Measurements from ENCODE around the gene ANKRD40. TPM values are rescaled to one million over a fixed set of nuclear protein-coding genes. Genes with fewer than 3 reads are reported as not detected.

ANKRD40 gene, protein sequence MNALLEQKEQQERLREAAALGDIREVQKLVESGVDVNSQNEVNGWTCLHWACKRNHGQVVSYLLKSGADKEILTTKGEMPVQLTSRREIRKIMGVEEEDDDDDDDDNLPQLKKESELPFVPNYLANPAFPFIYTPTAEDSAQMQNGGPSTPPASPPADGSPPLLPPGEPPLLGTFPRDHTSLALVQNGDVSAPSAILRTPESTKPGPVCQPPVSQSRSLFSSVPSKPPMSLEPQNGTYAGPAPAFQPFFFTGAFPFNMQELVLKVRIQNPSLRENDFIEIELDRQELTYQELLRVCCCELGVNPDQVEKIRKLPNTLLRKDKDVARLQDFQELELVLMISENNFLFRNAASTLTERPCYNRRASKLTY
- polyA plus RNA-seq = 1 to 10 TPM; 7.2 to 7.5 TPM

DNA sequence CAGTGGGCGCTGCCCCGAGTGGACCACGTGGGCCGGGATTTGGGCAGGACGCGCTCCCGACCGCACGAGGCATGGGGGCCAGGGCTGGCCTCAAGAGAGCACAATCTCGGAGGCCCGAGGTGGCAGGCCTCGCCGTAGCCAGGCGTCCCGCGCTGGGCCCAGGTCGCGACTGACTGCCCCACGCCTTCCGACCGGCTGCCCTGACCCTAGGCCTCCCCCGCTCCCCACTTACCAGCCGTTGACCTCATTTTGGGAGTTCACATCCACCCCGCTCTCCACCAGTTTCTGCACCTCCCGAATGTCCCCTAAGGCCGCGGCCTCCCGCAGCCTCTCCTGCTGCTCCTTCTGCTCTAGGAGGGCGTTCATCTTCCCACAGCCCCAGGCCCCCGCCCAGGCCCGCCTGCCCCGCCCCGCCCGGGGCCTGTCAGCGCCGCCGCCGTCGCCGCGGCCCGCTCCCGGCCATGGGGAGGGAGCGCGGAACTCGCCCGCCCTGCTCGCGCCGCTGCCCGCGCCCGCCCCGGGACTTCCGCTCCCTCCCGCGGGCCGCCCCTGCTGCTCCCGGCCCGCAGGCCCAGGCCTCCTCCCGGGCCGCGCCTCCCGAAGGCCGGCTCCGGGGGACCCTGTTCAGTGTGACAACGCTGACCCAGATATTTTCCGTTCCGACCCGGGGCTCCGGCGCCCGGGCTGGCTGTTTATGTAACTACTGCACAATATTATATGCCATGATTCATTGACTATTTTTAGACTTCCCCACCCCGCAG, at the start of gene ANKRD40:
Gene ANKRD40 (minus strand): TSS at position 626 of the 761 bp plus-strand sequence. CDS start 260 bp downstream, at position 366.
- H3K4me1 ChIP-seq (ENCODE audit: control insufficient read depth in 2 of 2, insufficient read depth in 2 of 2, low read length in 1 of 2) = peaks cover 0 to 4% of the 10 kb centered on the region in 2 donors
- H3K27me3 ChIP-seq (ENCODE audit: control insufficient read depth in 1 of 2, insufficient read depth in 2 of 2, low read length in 2 of 2) = no peaks in the 10 kb centered on the region

DNA sequence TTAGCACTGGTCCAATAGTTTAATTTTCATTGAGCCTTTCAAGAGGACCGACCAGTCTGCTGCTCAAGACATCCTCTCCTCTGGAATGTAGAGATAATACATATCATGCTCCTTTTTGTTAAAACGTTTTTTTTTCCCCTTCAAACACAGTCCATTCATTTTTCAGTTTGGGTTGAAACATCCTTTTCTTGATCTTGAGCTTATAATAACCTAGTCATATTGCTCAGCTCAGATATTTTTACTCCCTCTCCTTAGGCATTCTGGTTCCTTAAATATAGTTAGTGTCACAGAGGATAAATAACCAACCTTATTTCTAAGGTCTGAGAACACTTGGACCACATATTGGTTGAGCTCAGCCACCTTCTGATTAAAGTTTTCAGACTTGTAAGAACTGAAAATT, 46.8 kb upstream of the ANKRD40 start:
- H3K9me3 ChIP-seq (ENCODE audit: control insufficient read depth in 2 of 2, insufficient read depth in 1 of 2, low read depth in 1 of 2, low read length in 1 of 2) = no peaks in the 10 kb centered on the region
- H3K4me1 ChIP-seq (ENCODE audit: control insufficient read depth in 2 of 2, insufficient read depth in 2 of 2, low read length in 1 of 2) = no peaks in the 10 kb centered on the region
- no peak overlapping the region for H3K27ac ChIP-seq (ENCODE audit: low read depth in 2 of 2, low read length in 1 of 2)
- no peaks in the 10 kb centered on the region for H3K27me3 ChIP-seq (ENCODE audit: control insufficient read depth in 1 of 2, insufficient read depth in 2 of 2, low read length in 2 of 2)
- 55 to 60% methylated on average over 2 of the region's 2 CpGs for WGBS, 2 donors
- H3K36me3 ChIP-seq (ENCODE audit: control insufficient read depth in 2 of 2, insufficient read depth in 2 of 2, low read length in 1 of 2) = peaks cover 0 to 4% of the 10 kb centered on the region in 2 donors
- H3K4me3 ChIP-seq (ENCODE audit: low read depth in 1 of 2, low read length in 2 of 2) = no peak overlapping the region

More for the DNA sequence above, at the start of gene ANKRD40:
- WGBS, 2 donors = 0% methylated on average over 68 to 74 of the region's 74 CpGs
- H3K9me3 ChIP-seq (ENCODE audit: control insufficient read depth in 2 of 2, insufficient read depth in 1 of 2, low read depth in 1 of 2, low read length in 1 of 2) = no peaks in the 10 kb centered on the region
- H3K36me3 ChIP-seq (ENCODE audit: control insufficient read depth in 2 of 2, insufficient read depth in 2 of 2, low read length in 1 of 2) = no peaks in the 10 kb centered on the region
- H3K4me3 ChIP-seq (ENCODE audit: low read depth in 1 of 2, low read length in 2 of 2) = peak within 1 kb of the TSS; percentile 55 to 79
- peak within 1 kb of the TSS; percentile 96 to 97 for H3K27ac ChIP-seq (ENCODE audit: low read depth in 2 of 2, low read length in 1 of 2)

- Histone ChIP-seq H3K27me3 (ENCODE audit: control insufficient read depth in 1 of 2, insufficient read depth in 2 of 2, low read length in 2 of 2) (no peaks in the 10 kb centered on the region), H3K36me3 (ENCODE audit: control insufficient read depth in 2 of 2, insufficient read depth in 2 of 2, low read length in 1 of 2) (peaks cover 0 to 11% of the 10 kb centered on the region in 2 donors), H3K4me1 (ENCODE audit: control insufficient read depth in 2 of 2, insufficient read depth in 2 of 2, low read length in 1 of 2) (no peaks in the 10 kb centered on the region), H3K9me3 (ENCODE audit: control insufficient read depth in 2 of 2, insufficient read depth in 1 of 2, low read depth in 1 of 2, low read length in 1 of 2) (no peaks in the 10 kb centered on the region), H3K27ac (ENCODE audit: low read depth in 2 of 2, low read length in 1 of 2) (no peak overlapping the region), H3K4me3 (ENCODE audit: low read depth in 1 of 2, low read length in 2 of 2) (no peak overlapping the region)
- WGBS, 2 donors = 88 to 90% methylated on average over 6 of the region's 6 CpGs
Observed at GRCh38 chr17:50749245-50749644, 41.5 kb upstream of the ANKRD40 start.

DNA sequence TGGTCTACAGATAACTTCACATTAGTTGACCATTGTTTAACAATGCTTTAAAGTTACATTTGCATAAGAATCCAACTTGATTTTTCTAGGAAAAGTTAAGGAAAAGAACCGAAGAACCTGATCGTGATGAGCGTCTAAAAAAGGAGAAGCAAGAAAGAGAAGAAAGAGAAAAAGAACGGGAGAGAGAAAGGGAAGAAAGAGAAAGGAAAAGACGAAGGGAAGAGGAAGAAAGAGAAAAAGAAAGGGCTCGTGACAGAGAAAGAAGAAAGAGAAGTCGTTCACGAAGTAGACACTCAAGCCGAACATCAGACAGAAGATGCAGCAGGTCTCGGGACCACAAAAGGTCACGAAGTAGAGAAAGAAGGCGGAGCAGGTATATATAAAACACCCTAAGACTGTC, 37.9 kb upstream of the ANKRD40 start:
- no peaks in the 10 kb centered on the region for H3K4me1 ChIP-seq (ENCODE audit: control insufficient read depth in 2 of 2, insufficient read depth in 2 of 2, low read length in 1 of 2)
- H3K27me3 ChIP-seq (ENCODE audit: control insufficient read depth in 1 of 2, insufficient read depth in 2 of 2, low read length in 2 of 2) = no peaks in the 10 kb centered on the region
- no peaks in the 10 kb centered on the region for H3K9me3 ChIP-seq (ENCODE audit: control insufficient read depth in 2 of 2, insufficient read depth in 1 of 2, low read depth in 1 of 2, low read length in 1 of 2)
- WGBS, 2 donors = 90 to 93% methylated on average over 12 of the region's 12 CpGs
- H3K27ac ChIP-seq (ENCODE audit: low read depth in 2 of 2, low read length in 1 of 2) = no peak overlapping the region
- H3K36me3 ChIP-seq (ENCODE audit: control insufficient read depth in 2 of 2, insufficient read depth in 2 of 2, low read length in 1 of 2) = peaks cover 7 to 20% of the 10 kb centered on the region in 2 donors
- no peak overlapping the region for H3K4me3 ChIP-seq (ENCODE audit: low read depth in 1 of 2, low read length in 2 of 2)

GRCh38 chr17:50739098-50739497, 31.4 kb upstream of the ANKRD40 start:
- H3K4me3 ChIP-seq (ENCODE audit: low read depth in 1 of 2, low read length in 2 of 2) = no peak overlapping the region
- H3K9me3 ChIP-seq (ENCODE audit: control insufficient read depth in 2 of 2, insufficient read depth in 1 of 2, low read depth in 1 of 2, low read length in 1 of 2) = no peaks in the 10 kb centered on the region
- H3K36me3 ChIP-seq (ENCODE audit: control insufficient read depth in 2 of 2, insufficient read depth in 2 of 2, low read length in 1 of 2) = peaks cover 7 to 20% of the 10 kb centered on the region in 2 donors
- H3K4me1 ChIP-seq (ENCODE audit: control insufficient read depth in 2 of 2, insufficient read depth in 2 of 2, low read length in 1 of 2) = no peaks in the 10 kb centered on the region
- WGBS, 2 donors = 40 to 57% methylated on average over 2 of the region's 2 CpGs
- no peak overlapping the region for H3K27ac ChIP-seq (ENCODE audit: low read depth in 2 of 2, low read length in 1 of 2)
- no peaks in the 10 kb centered on the region for H3K27me3 ChIP-seq (ENCODE audit: control insufficient read depth in 1 of 2, insufficient read depth in 2 of 2, low read length in 2 of 2)

DNA sequence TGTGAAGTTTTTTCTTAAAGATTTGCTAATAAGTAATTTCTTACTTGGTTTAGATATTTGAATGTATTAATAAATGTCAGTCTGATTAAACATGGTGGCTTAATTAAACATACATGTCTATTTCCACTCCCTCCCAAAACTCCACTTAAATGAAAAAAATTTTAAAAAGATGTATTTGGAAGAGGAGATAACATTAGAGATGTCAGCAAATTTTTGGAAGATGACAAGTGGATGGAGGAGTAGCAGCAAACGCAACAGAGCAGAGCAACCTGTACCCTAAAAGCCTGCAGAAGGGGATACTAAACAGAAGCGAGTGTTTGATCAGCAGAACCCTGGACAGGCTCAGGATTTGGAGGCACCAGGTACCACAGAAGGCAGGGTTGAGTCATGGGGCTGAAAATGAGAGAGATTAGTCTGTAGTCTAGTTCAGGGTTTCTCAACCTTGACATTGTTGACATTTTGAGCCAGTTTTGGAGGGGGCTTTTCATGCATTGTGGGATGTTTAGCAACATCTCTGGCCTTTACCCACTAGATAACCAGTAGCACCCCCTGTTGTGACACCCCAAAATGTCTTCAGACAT, 29.5 kb upstream of the ANKRD40 start:
- Histone ChIP-seq H3K4me1 (ENCODE audit: control insufficient read depth in 2 of 2, insufficient read depth in 2 of 2, low read length in 1 of 2) (no peaks in the 10 kb centered on the region), H3K36me3 (ENCODE audit: control insufficient read depth in 2 of 2, insufficient read depth in 2 of 2, low read length in 1 of 2) (peaks cover 4 to 15% of the 10 kb centered on the region in 2 donors)
- 91% methylated on average over 2 of the region's 2 CpGs for WGBS, 2 donors

DNA sequence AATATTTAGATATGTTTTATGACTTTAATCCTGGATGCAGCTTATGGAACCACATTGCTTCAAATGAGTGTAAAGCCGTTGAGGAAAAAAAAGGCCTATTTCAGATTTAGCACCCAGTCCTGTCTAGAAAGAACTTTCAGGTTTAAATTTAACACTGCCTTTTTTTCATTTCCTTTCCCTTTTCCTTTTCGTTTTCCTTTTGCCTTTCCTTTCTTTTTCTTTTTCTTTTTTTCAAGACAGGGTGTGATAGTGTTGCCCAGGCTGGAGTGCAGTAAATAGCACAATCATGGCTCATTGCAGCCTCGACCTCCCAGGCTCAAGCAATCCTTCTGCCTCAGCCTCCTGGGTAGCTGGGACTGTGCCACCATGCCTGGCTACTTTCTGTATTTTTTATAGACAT, 27.6 kb upstream of the ANKRD40 start:
- peaks cover 0 to 2% of the 10 kb centered on the region in 2 donors for H3K4me1 ChIP-seq (ENCODE audit: control insufficient read depth in 2 of 2, insufficient read depth in 2 of 2, low read length in 1 of 2)
- H3K9me3 ChIP-seq (ENCODE audit: control insufficient read depth in 2 of 2, insufficient read depth in 1 of 2, low read depth in 1 of 2, low read length in 1 of 2) = no peaks in the 10 kb centered on the region
- WGBS, 2 donors = 74 to 81% methylated on average over 3 of the region's 3 CpGs
- no peak overlapping the region for H3K4me3 ChIP-seq (ENCODE audit: low read depth in 1 of 2, low read length in 2 of 2)
- peaks cover 0 to 9% of the 10 kb centered on the region in 2 donors for H3K36me3 ChIP-seq (ENCODE audit: control insufficient read depth in 2 of 2, insufficient read depth in 2 of 2, low read length in 1 of 2)
- no peak overlapping the region for H3K27ac ChIP-seq (ENCODE audit: low read depth in 2 of 2, low read length in 1 of 2)
- no peaks in the 10 kb centered on the region for H3K27me3 ChIP-seq (ENCODE audit: control insufficient read depth in 1 of 2, insufficient read depth in 2 of 2, low read length in 2 of 2)

More for the DNA sequence above, 29.5 kb upstream of the ANKRD40 start:
- Histone ChIP-seq H3K27me3 (ENCODE audit: control insufficient read depth in 1 of 2, insufficient read depth in 2 of 2, low read length in 2 of 2) (no peaks in the 10 kb centered on the region), H3K9me3 (ENCODE audit: control insufficient read depth in 2 of 2, insufficient read depth in 1 of 2, low read depth in 1 of 2, low read length in 1 of 2) (no peaks in the 10 kb centered on the region), H3K4me3 (ENCODE audit: low read depth in 1 of 2, low read length in 2 of 2) (no peak overlapping the region), H3K27ac (ENCODE audit: low read depth in 2 of 2, low read length in 1 of 2) (no peak overlapping the region)

DNA sequence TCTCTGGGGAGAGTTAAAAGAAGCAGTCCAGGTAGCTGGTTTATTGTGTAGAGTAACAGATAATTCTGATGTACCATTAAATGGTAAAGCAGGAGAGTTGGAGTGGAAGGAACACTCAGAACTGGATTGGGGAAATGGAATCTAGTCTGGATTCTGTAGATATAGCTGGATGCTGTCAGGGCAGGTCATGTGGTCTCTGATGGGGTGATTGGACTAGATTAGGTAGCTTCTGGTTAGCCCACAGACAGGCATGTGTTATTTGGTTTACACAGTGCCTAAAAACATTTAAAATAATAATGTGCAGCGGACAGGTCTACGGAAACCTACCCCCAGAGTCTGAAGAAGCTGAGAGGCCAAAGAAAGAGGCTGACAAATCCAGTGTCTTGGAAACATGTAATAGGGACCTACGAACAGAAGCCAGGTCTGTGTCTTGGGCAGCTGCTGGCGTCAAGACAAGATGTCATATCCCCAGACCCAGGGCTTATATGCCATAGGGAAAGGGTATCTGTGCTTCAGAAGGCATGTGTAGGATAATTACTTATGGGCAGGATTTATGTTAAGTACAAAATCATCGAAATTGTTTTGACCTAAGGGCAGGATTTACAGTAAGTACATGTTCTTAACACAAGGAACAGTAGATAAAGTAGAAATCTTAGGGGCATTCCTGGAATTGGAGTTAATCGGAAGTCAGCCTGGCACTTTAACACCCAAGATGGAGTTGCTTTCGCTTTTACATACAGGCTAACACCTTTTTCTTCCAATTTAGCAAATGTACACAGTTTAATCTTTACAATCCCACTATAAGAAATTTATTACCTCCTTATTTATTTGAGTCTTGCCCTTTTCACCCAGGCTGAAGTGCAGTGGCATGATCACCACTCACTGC, 24.1 kb upstream of the ANKRD40 start:
- Histone ChIP-seq H3K27ac (ENCODE audit: low read depth in 2 of 2, low read length in 1 of 2) (no peak overlapping the region), H3K36me3 (ENCODE audit: control insufficient read depth in 2 of 2, insufficient read depth in 2 of 2, low read length in 1 of 2) (no peaks in the 10 kb centered on the region), H3K9me3 (ENCODE audit: control insufficient read depth in 2 of 2, insufficient read depth in 1 of 2, low read depth in 1 of 2, low read length in 1 of 2) (no peaks in the 10 kb centered on the region), H3K27me3 (ENCODE audit: control insufficient read depth in 1 of 2, insufficient read depth in 2 of 2, low read length in 2 of 2) (no peaks in the 10 kb centered on the region), H3K4me3 (ENCODE audit: low read depth in 1 of 2, low read length in 2 of 2) (no peak overlapping the region), H3K4me1 (ENCODE audit: control insufficient read depth in 2 of 2, insufficient read depth in 2 of 2, low read length in 1 of 2) (peaks cover 2 to 8% of the 10 kb centered on the region in 2 donors)
- WGBS, 2 donors = 53 to 54% methylated on average over 7 of the region's 7 CpGs

Measured in esophagus (tissue), 2 donors.